A549 treated with AZD2906 at 1 μM for 4 hours (cell line): ENCODE data around the gene EIF4B. TPM values are rescaled to one million over a fixed set of nuclear protein-coding genes. Genes with fewer than 3 reads are reported as not detected.

Experiments
- total RNA-seq: library from RNA; stranded (reverse); fragments of 200-300 nt; extraction: Qiagen RNA extraction; gene quantifications from 5 replicates; pipeline ENCODE4 v1.2.3, GENCODE V29; 2022

Gene EIF4B
- 230 to 453 TPM (median 274 TPM) in 5 replicates for total RNA-seq

GRCh38 chr12:53005986-53006809 is at the start of gene EIF4B:
Gene EIF4B (plus strand): TSS chr12:53006456. CDS start chr12:53006484, 28 bp downstream.

GRCh38 chr12:53049571-53050318 is 43.5 kb downstream of the EIF4B start, which contains the start of gene TNS2:
Gene TNS2 (plus strand): TSS chr12:53050065. CDS start chr12:53050186, 121 bp downstream.

GRCh38 chr12:53079226-53080117 is 73.2 kb downstream of the EIF4B start, which contains the start of gene SPRYD3:
Gene SPRYD3 (minus strand): TSS chr12:53079390. CDS start chr12:53079333, 57 bp downstream.

Other genes starting within 250 kb of the EIF4B start
- gene KRT76, start 229.1 kb upstream of the EIF4B start, total RNA-seq: not detected in 5 replicates
- gene KRT3, start 210.3 kb upstream of the EIF4B start, total RNA-seq: 0.03 to 0.06 TPM in 2 of 5 replicates, not detected in the others
- 2.1 to 3.6 TPM (median 2.7 TPM) in 5 replicates for gene KRT4, start 192.3 kb upstream of the EIF4B start, total RNA-seq
- 0.05 to 0.10 TPM (median 0.07 TPM) in 4 of 5 replicates, not detected in the other for gene KRT79, start 172.1 kb upstream of the EIF4B start, total RNA-seq
- gene KRT78, start 157.5 kb upstream of the EIF4B start, total RNA-seq: 0.04 to 0.13 TPM (median 0.07 TPM) in 5 replicates
- 4,552 to 5,559 TPM (median 5,427 TPM) in 5 replicates for gene KRT8, start 101.4 kb upstream of the EIF4B start, total RNA-seq
- gene KRT18, start 57.3 kb upstream of the EIF4B start, total RNA-seq: 3,062 to 3,782 TPM (median 3,614 TPM) in 5 replicates
- 43.2 to 68.0 TPM (median 59.7 TPM) in 5 replicates for gene TNS2, start 43.6 kb downstream of the EIF4B start, total RNA-seq
- 35.1 to 38.6 TPM (median 37.6 TPM) in 5 replicates for gene SPRYD3, start 72.9 kb downstream of the EIF4B start, total RNA-seq
- 143 to 250 TPM (median 245 TPM) in 5 replicates for gene IGFBP6, start 91.2 kb downstream of the EIF4B start, total RNA-seq
- gene SOAT2, start 97.0 kb downstream of the EIF4B start, total RNA-seq: 0.07 to 0.30 TPM (median 0.24 TPM) in 5 replicates
- 13.3 to 15.6 TPM (median 14.4 TPM) in 5 replicates for gene ZNF740, start 174.3 kb downstream of the EIF4B start, total RNA-seq
- gene CSAD, start 174.5 kb downstream of the EIF4B start, total RNA-seq: 4.8 to 6.8 TPM (median 5.9 TPM) in 5 replicates
- 0.22 to 0.46 TPM (median 0.36 TPM) in 5 replicates for gene ITGB7, start 200.8 kb downstream of the EIF4B start, total RNA-seq
- gene RARG, start 225.8 kb downstream of the EIF4B start, total RNA-seq: 21.1 to 25.7 TPM (median 22.7 TPM) in 5 replicates